Brain microvascular endothelial cell (primary cell): ENCODE data around the gene NHLRC4.

Source experiments
- DNase-seq: peaks from one replicate; pipeline ENCODE4 v3.0.0-alpha.2; 2020
- H3K27ac ChIP-seq: fragments of 250-450 bp; sonication (Bioruptor Pico); 2 replicates; pipeline ENCODE4 v1.5.1; 2020; ENCODE audit warnings: mild to moderate bottlenecking, moderate library complexity
- H3K27me3 ChIP-seq: fragments of 250-450 bp; sonication (Bioruptor Pico); replicated peaks from 2 replicates; pipeline ENCODE4 v1.5.1; 2020; ENCODE audit warnings: mild to moderate bottlenecking
- H3K36me3 ChIP-seq: fragments of 250-450 bp; sonication (Bioruptor Pico); replicated peaks from 2 replicates; pipeline ENCODE4 v1.5.1; 2020; ENCODE audit warnings: mild to moderate bottlenecking
- H3K4me3 ChIP-seq: 2 replicates; pipeline ENCODE4 v1.5.1; 2011; ENCODE audit warnings: low read depth, mild to moderate bottlenecking, control low read depth, low read length, moderate library complexity
- in situ Hi-C: cut with HindIII; loops from 2 replicates; pipeline ENCODE4 v1.10.0; 2017; ENCODE audit warnings: low sequenced_read_pairs, low pct_ligation_motif_present
- TF ChIP-seq, protein P1 (sequence below): IDR thresholded peaks from 2 replicates; pipeline ENCODE4 v1.5.1; 2011; ENCODE audit warnings: low read depth, mild to moderate bottlenecking, moderate library complexity, low read length, control low read depth, inconsistent platforms; ENCODE audit errors: missing control alignments

Gene NHLRC4

DNA sequence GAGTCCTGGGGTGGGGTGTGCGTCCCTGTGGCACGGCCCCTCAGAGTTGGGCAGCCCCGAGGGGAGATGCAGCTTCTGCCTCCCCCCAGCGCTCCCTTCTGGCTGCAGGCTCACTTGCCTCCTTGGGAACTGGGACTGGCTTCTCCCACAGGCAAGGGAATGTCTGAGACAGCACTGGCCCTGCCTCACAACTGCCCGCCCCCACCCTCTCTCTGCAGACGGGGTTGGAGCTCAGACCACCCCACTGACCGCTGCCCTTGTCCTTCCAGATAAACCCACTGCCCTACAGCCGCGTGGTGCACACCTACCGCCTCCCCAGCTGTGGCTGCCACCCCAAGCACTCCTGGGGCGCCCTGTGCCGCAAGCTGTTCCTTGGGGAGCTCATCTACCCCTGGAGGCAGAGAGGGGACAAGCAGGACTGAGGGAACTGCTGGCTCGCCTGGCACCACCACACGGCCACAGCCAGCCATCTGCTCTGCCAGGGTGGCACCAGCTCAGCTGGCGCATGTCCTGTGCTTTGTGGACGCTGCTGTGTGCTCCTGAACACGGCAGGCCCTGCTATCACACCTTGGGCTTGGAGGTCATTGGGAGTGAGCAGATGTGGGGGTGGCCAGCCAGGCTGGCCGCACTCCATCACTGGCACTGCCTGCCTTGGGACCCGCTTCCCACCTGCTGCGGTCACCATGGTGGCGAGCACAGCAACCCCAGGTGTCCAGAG lies 16.0 kb downstream of the NHLRC4 start:
- in situ Hi-C loops, result no loop called here
- H3K27me3 ChIP-seq, result no peaks in the 10 kb centered on the region
- TF ChIP-seq, protein P1, sequence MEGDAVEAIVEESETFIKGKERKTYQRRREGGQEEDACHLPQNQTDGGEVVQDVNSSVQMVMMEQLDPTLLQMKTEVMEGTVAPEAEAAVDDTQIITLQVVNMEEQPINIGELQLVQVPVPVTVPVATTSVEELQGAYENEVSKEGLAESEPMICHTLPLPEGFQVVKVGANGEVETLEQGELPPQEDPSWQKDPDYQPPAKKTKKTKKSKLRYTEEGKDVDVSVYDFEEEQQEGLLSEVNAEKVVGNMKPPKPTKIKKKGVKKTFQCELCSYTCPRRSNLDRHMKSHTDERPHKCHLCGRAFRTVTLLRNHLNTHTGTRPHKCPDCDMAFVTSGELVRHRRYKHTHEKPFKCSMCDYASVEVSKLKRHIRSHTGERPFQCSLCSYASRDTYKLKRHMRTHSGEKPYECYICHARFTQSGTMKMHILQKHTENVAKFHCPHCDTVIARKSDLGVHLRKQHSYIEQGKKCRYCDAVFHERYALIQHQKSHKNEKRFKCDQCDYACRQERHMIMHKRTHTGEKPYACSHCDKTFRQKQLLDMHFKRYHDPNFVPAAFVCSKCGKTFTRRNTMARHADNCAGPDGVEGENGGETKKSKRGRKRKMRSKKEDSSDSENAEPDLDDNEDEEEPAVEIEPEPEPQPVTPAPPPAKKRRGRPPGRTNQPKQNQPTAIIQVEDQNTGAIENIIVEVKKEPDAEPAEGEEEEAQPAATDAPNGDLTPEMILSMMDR, result no peak
- H3K36me3 ChIP-seq, result no peaks in the 10 kb centered on the region
- no peak for DNase-seq
- H3K4me3 ChIP-seq, result no peak overlapping the region
- H3K27ac ChIP-seq, result no peak overlapping the region

- in situ Hi-C loops, result no loop called here
- TF ChIP-seq, protein P1, result no peak
- H3K36me3 ChIP-seq, result no peaks in the 10 kb centered on the region
- H3K4me3 ChIP-seq, result no peak overlapping the region
- no peak overlapping the region for H3K27ac ChIP-seq
- DNase-seq, result no peak
- no peaks in the 10 kb centered on the region for H3K27me3 ChIP-seq
Measured at GRCh38 chr16:583470-583814, 16.6 kb downstream of the NHLRC4 start.

- no peaks in the 10 kb centered on the region for H3K27me3 ChIP-seq
- TF ChIP-seq, protein P1, result no peak
- H3K36me3 ChIP-seq, result no peaks in the 10 kb centered on the region
- in situ Hi-C loops, result no loop called here
- no peak overlapping the region for H3K27ac ChIP-seq
- DNase-seq, result no peak
- no peak overlapping the region for H3K4me3 ChIP-seq
Measured at GRCh38 chr16:583815-584591, 17.2 kb downstream of the NHLRC4 start.

DNA sequence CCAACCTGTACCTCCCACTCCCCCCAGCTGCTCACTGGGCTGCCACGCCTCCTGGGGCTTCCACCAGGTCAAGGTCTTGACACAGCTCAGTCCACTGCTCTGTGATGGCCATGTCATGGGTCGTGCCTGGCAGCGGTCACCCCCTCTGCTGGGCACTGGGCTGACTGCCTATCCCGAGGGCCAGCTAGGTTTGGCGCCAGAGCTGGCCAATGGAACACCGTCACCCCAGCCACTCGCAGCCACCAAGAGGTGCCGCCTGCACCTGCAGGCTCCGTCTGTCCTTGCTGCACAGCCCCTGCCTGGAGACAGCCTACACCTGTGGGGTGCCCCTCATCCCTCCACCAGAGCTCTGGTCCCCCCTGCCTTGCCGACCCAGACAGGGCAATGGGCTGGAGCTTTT lies 18.5 kb downstream of the NHLRC4 start:
- H3K4me3 ChIP-seq, result no peak overlapping the region
- in situ Hi-C loops, result no loop called here
- no peak overlapping the region for H3K27ac ChIP-seq
- H3K36me3 ChIP-seq, result no peaks in the 10 kb centered on the region
- TF ChIP-seq, protein P1, result no peak
- DNase-seq, result no peak
- no peaks in the 10 kb centered on the region for H3K27me3 ChIP-seq

DNA sequence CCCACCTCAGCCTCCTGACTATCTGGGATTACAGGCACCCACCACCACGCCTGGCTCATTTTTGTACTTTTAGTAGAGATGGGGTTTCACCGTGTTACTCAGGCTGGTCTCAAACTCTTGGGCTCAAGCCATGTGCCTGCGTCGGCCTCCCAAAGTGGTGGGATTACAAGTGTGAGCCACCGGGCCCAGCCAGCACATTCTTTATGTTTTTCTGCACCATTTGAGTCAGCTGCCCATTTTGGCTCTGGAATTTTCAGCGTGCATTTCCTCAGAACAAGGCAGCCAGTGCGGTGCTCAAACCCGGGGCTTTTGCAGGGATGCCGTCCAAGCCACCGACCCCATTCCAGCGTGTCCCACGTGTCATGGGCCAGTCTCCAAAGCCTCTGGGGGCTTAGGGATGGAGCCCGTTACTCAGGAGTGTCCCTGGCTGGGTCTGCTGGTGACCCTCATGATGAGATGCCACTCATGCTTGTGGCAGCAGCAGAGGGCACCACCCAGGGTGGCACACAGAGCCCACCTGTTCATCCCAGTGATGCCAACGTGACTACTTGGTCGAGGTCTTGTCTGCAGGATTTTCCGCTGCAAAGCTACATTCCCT lies 19.3 kb downstream of the NHLRC4 start:
- TF ChIP-seq, protein P1, result no peak
- Histone ChIP-seq H3K27ac (no peak overlapping the region), H3K4me3 (no peak overlapping the region), H3K36me3 (no peaks in the 10 kb centered on the region), H3K27me3 (no peaks in the 10 kb centered on the region)
- no peak for DNase-seq
- in situ Hi-C loops, result no loop called here
